HEK293T (cell line): ENCODE results near the gene RAB22A.

Experiments used
- BHLHE40 ChIP-seq: fragments of 450-650 bp; IDR thresholded peaks from 2 replicates; pipeline ENCODE4 v1.6.1; 2016; ENCODE audit warnings: mild to moderate bottlenecking, moderate library complexity, borderline replicate concordance
- FOXA1 ChIP-seq: fragments of 450-650 bp; IDR thresholded peaks from 2 replicates; pipeline ENCODE4 v1.6.1; 2016; ENCODE audit warnings: mild to moderate bottlenecking
- FOXK2 ChIP-seq: fragments of 450-650 bp; IDR thresholded peaks from 2 replicates; pipeline ENCODE4 v1.6.1; 2016; ENCODE audit warnings: mild to moderate bottlenecking
- FOXM1 ChIP-seq: fragments of 450-650 bp; IDR thresholded peaks from 2 replicates; pipeline ENCODE4 v1.6.1; 2017; ENCODE audit warnings: mild to moderate bottlenecking, borderline replicate concordance
- HDGF ChIP-seq: fragments of 450-650 bp; IDR thresholded peaks from 2 replicates; pipeline ENCODE4 v1.6.1; 2017; ENCODE audit warnings: antibody characterized with exemption, borderline replicate concordance
- SP1 ChIP-seq: fragments of 450-650 bp; IDR thresholded peaks from 2 replicates; pipeline ENCODE4 v1.6.1; 2017
- SUZ12 ChIP-seq: fragments of 450-650 bp; IDR thresholded peaks from 2 replicates; pipeline ENCODE4 v1.6.1; 2016; ENCODE audit warnings: mild to moderate bottlenecking
- ZNF384 ChIP-seq: fragments of 450-650 bp; IDR thresholded peaks from 2 replicates; pipeline ENCODE4 v1.6.1; 2016

GRCh38 chr20:58271606-58272351 lies 37.7 kb upstream of the RAB22A start:
- TF ChIP-seq BHLHE40, result no peak
- TF ChIP-seq HDGF, result no peak
- no peak for TF ChIP-seq SP1
- TF ChIP-seq ZNF384, result no peak
- TF ChIP-seq FOXK2, result no peak
- no peak for TF ChIP-seq FOXM1
- TF ChIP-seq SUZ12, result no peak
- TF ChIP-seq FOXA1, result no peak
